Fibroblast of lung (primary cell): ENCODE measurements around the gene POLE3.
"Not testable (repeated sequence)": the region's sequence is repeated elsewhere in the genome, so short reads cannot be mapped to it uniquely, and the experiment has no call there.

Source experiments
- CTCF ChIP-seq, 2 donors: IDR thresholded peaks in 1 of 2; conservative IDR thresholded peaks in 1 of 2; 1 replicate in 1 of 2; 2 replicates in 1 of 2; pipeline ENCODE4 v1.5.1; 2011 to 2012; ENCODE audit warnings: low read length in 2 of 2, control low read depth in 1 of 2, inconsistent platforms in 1 of 2, low read depth in 1 of 2, mild to moderate bottlenecking in 1 of 2
- EZH2 ChIP-seq: IDR thresholded peaks from 2 replicates; pipeline ENCODE4 v1.5.1; 2012; ENCODE audit warnings: low read length, control low read depth, mild to moderate bottlenecking; ENCODE audit errors: missing control alignments

- not testable (repeated sequence) for TF ChIP-seq CTCF (conservative IDR thresholded peaks at IDR 0.05 in 1 of 2, IDR thresholded peaks at IDR 0.05 in 1 of 2; ENCODE audit: low read depth in 1 of 2, low read length in 2 of 2); EZH2
Observed at GRCh38 chr9:113437716-113438115, 27.2 kb upstream of the POLE3 start.
